Measurements from ENCODE around the gene SASS6.
A peak's percentile ranks its signal among the peaks of the same experiment; 100 is the strongest.

The SASS6 gene, protein sequence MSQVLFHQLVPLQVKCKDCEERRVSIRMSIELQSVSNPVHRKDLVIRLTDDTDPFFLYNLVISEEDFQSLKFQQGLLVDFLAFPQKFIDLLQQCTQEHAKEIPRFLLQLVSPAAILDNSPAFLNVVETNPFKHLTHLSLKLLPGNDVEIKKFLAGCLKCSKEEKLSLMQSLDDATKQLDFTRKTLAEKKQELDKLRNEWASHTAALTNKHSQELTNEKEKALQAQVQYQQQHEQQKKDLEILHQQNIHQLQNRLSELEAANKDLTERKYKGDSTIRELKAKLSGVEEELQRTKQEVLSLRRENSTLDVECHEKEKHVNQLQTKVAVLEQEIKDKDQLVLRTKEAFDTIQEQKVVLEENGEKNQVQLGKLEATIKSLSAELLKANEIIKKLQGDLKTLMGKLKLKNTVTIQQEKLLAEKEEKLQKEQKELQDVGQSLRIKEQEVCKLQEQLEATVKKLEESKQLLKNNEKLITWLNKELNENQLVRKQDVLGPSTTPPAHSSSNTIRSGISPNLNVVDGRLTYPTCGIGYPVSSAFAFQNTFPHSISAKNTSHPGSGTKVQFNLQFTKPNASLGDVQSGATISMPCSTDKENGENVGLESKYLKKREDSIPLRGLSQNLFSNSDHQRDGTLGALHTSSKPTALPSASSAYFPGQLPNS

DNA sequence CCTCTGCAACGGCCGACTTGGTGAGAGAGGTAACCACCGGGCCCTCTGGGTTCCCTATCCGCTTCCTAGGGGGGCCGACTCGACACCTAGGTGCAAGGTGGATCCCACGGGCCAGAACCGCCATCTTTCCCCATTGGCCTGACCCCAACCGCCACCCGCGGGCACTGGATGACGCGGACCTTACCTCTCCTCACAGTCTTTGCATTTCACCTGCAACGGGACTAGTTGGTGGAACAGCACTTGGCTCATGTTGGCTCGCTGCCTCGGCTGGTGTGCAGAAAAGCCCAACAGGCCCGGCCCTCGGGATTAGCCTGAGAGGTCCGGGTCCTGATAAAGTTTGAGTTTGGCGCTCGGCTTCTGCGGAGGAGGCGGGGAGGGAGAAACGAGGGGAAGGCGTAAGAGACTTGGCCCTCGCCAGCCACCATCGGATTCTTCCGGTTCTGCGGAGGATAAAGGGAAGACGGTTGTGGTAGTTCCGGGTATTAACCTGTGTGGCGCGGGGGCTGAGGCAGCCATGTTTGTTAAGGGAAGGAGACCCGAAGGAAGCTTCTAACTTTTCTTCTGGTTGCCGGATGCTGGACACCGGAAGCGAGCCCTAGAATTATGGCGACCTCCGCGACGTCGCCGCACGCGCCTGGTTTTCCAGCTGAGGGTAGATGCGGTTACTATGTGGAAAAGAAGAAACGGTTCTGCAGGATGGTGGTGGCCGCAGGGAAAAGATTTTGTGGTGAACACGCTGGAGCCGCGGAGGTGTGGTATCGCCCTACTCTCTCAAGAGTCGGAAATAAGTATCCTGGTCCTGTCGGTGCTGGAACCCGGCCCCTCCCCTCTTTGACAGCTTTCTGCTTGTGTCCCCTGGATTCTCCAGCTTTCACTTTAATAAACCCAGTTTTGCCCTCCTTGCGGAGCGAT is at the start of gene SASS6, which contains the start of gene TRMT13:
Gene SASS6 (minus strand): TSS at position 365 of the 912 bp plus-strand sequence. CDS start 116 bp downstream, at position 249.
Gene TRMT13 (plus strand): TSS at position 598 of the 912 bp plus-strand sequence. CDS start 6 bp downstream, at position 604.
- Histone ChIP-seq H3K27me3 (ENCODE audit: control insufficient read depth, insufficient read depth, low read length) (no peaks in the 10 kb centered on the region), H3K9me3 (ENCODE audit: control insufficient read depth, insufficient read depth, low read depth, low read length) (no peaks in the 10 kb centered on the region), H3K27ac (ENCODE audit: low read depth, low read length) (peak within 1 kb of the TSS; percentile 88), H3K4me1 (ENCODE audit: control insufficient read depth, insufficient read depth, low read length) (0 out of 2 replicates have a peak, but pooled peaks cover 6% of the 10 kb centered on the region), H3K4me3 (ENCODE audit: low read depth, low read length) (peak within 1 kb of the TSS; percentile 89), H3K9ac (ENCODE audit: low read length) (peak within 1 kb of the TSS; percentile 88), H3K36me3 (ENCODE audit: control insufficient read depth, insufficient read depth, low read length) (peaks cover 10% of the 10 kb centered on the region)

DNA sequence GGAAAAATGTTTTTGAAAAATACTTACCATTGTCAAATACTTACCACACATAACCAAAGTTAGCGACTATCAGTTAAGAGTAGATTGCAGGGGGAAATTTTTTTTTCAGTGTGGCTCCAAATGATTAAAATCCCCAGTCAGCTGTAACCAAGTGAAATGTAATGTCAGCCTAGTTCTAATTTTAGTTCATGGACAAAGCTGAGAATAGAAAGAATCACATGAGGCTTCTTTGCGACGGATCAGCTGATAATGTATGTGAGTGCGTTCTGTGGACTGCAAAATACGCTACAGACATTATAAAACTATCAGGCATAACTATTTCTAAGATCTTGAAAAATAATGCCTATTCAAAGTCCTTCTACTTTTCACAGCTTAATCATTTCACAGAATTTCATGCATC is 45.4 kb upstream of the SASS6 start, which contains the start of gene LRRC39:
Gene LRRC39 (minus strand): TSS at position 166 of the 400 bp plus-strand sequence. CDS start 9,740 bp downstream, outside the sequence.
- H3K9ac ChIP-seq (ENCODE audit: low read length) = no peak within 1 kb of the TSS
- H3K27me3 ChIP-seq (ENCODE audit: control insufficient read depth, insufficient read depth, low read length) = no peaks in the 10 kb centered on the region
- H3K36me3 ChIP-seq (ENCODE audit: control insufficient read depth, insufficient read depth, low read length) = no peaks in the 10 kb centered on the region
- no peaks in the 10 kb centered on the region for H3K4me1 ChIP-seq (ENCODE audit: control insufficient read depth, insufficient read depth, low read length)
- no peaks in the 10 kb centered on the region for H3K9me3 ChIP-seq (ENCODE audit: control insufficient read depth, insufficient read depth, low read depth, low read length)
- H3K27ac ChIP-seq (ENCODE audit: low read depth, low read length) = no peak within 1 kb of the TSS
- no peak within 1 kb of the TSS for H3K4me3 ChIP-seq (ENCODE audit: low read depth, low read length)

DNA sequence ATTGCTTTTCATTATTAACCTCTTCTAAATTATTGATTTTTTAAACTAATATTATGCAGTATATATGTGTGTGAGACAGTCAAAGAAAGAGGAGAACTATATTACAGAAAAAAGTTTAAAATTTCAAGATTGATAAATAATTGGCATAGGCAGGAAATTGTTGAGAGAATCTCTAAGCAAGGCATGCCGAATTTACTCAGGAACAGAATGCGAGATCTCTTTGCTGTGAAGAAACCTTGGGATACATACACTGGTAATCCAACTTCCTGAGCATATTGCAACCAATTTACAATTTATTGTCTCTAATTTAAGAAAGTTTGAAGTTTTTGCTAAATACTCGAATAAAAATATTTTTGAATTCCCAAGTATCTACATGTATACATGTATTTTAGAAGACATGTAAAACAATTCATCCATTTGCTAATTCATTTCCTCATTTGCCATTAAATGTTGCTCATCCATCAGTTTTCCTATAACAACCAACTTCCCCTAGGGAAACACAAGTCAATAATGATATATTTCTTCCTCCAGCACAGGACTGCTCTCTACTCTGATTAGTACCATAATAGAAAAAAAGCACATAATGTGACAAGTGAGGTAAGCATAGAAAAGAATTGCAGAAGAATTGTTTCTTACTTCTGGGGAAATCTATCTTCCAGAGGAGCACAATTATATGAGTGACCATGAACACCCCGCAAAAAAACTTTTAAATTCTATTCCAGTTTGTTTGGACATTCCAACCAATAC is 44.7 kb upstream of the SASS6 start:
- no peaks in the 10 kb centered on the region for H3K9me3 ChIP-seq (ENCODE audit: control insufficient read depth, insufficient read depth, low read depth, low read length)
- H3K36me3 ChIP-seq (ENCODE audit: control insufficient read depth, insufficient read depth, low read length) = no peaks in the 10 kb centered on the region
- no peaks in the 10 kb centered on the region for H3K27me3 ChIP-seq (ENCODE audit: control insufficient read depth, insufficient read depth, low read length)
- no peaks in the 10 kb centered on the region for H3K4me1 ChIP-seq (ENCODE audit: control insufficient read depth, insufficient read depth, low read length)
- H3K9ac ChIP-seq (ENCODE audit: low read length) = no peak overlapping the region
- H3K27ac ChIP-seq (ENCODE audit: low read depth, low read length) = no peak overlapping the region
- no peak overlapping the region for H3K4me3 ChIP-seq (ENCODE audit: low read depth, low read length)

DNA sequence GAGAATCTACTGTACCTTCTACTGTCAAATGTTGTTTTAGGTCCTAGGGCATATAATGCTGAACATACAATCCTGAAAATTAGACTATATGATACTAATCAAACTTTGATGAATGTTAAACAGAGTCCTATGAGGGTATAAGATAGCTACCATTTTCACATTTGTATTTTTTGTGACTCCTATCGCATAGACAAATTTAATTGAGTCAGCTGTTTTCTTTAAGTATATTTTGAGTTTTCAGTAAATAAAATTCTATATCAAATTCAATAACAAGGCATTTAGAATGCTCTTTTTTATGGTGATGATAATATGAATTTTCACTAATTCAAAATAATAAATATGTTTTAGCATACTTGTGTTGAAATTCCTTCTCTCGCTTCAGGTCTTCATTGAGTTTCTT is 35.3 kb upstream of the SASS6 start:
- Histone ChIP-seq H3K27ac (ENCODE audit: low read depth, low read length) (no peak overlapping the region), H3K27me3 (ENCODE audit: control insufficient read depth, insufficient read depth, low read length) (no peaks in the 10 kb centered on the region), H3K36me3 (ENCODE audit: control insufficient read depth, insufficient read depth, low read length) (no peaks in the 10 kb centered on the region), H3K4me1 (ENCODE audit: control insufficient read depth, insufficient read depth, low read length) (no peaks in the 10 kb centered on the region), H3K4me3 (ENCODE audit: low read depth, low read length) (no peak overlapping the region), H3K9me3 (ENCODE audit: control insufficient read depth, insufficient read depth, low read depth, low read length) (no peaks in the 10 kb centered on the region), H3K9ac (ENCODE audit: low read length) (no peak overlapping the region)

DNA sequence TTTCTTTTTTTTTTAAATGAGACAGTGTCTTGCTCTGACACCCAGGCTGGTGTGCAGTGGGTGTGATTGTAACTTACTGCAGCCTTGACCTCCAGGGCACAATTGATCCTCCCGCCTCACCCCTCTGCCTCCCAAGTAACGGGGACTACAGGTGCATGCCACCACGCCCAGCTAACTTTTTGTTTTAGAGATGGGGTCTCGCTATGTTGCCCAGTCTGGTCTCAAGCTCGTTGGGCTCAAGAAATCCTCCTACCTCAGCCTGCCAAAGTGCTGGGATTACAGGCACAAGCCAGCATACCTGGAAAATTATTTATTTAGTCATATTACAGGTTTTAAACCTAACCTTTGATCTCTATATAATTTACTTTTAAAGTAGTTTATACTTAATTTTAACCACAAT is 32.0 kb upstream of the SASS6 start:
- Histone ChIP-seq H3K27ac (ENCODE audit: low read depth, low read length) (no peak overlapping the region), H3K27me3 (ENCODE audit: control insufficient read depth, insufficient read depth, low read length) (no peaks in the 10 kb centered on the region), H3K4me3 (ENCODE audit: low read depth, low read length) (no peak overlapping the region), H3K9me3 (ENCODE audit: control insufficient read depth, insufficient read depth, low read depth, low read length) (no peaks in the 10 kb centered on the region), H3K36me3 (ENCODE audit: control insufficient read depth, insufficient read depth, low read length) (no peaks in the 10 kb centered on the region), H3K4me1 (ENCODE audit: control insufficient read depth, insufficient read depth, low read length) (no peaks in the 10 kb centered on the region), H3K9ac (ENCODE audit: low read length) (no peak overlapping the region)

DNA sequence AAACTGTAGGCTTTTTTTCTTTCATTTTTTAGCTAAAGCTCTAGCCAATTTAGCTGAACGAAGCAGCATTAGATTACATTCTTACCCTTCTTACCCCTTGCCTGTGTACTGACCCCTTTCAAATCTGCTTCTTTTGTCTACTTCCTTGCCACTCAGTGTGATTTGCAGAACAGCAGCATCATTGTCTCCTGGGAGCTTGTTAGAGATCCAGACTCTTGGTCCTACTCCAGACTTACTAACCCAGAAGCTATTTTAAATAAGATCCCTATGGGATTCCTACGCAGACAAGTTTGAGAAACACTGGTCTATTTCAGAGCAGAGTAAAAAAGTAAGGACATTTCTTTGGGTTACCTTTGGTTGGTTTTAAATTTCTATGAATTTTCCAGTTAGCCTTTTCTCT is 31.5 kb upstream of the SASS6 start:
- no peak overlapping the region for H3K4me3 ChIP-seq (ENCODE audit: low read depth, low read length)
- H3K4me1 ChIP-seq (ENCODE audit: control insufficient read depth, insufficient read depth, low read length) = no peaks in the 10 kb centered on the region
- H3K9me3 ChIP-seq (ENCODE audit: control insufficient read depth, insufficient read depth, low read depth, low read length) = no peaks in the 10 kb centered on the region
- H3K9ac ChIP-seq (ENCODE audit: low read length) = no peak overlapping the region
- no peaks in the 10 kb centered on the region for H3K36me3 ChIP-seq (ENCODE audit: control insufficient read depth, insufficient read depth, low read length)
- H3K27me3 ChIP-seq (ENCODE audit: control insufficient read depth, insufficient read depth, low read length) = no peaks in the 10 kb centered on the region
- no peak overlapping the region for H3K27ac ChIP-seq (ENCODE audit: low read depth, low read length)

DNA sequence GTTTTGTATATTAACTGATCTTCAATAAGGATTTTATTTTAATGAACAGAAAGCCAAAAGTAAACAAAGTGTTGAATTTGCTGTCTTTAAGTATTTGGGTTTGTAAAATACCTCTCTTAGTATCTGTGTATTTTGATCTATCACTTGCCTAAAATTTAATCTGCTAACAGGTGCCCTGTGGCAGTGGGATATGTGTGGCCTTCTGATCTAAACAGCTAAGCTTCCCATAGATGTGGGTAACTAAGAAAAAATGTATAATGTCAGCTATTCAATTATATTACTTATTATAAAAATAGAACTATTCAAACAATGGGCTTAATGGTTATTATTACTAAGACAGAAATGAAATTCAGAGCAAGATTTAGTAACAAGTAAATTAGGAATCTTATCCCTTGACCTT is 30.2 kb upstream of the SASS6 start:
- no peaks in the 10 kb centered on the region for H3K9me3 ChIP-seq (ENCODE audit: control insufficient read depth, insufficient read depth, low read depth, low read length)
- H3K27me3 ChIP-seq (ENCODE audit: control insufficient read depth, insufficient read depth, low read length) = no peaks in the 10 kb centered on the region
- no peak overlapping the region for H3K9ac ChIP-seq (ENCODE audit: low read length)
- no peak overlapping the region for H3K27ac ChIP-seq (ENCODE audit: low read depth, low read length)
- no peaks in the 10 kb centered on the region for H3K36me3 ChIP-seq (ENCODE audit: control insufficient read depth, insufficient read depth, low read length)
- H3K4me3 ChIP-seq (ENCODE audit: low read depth, low read length) = no peak overlapping the region
- no peaks in the 10 kb centered on the region for H3K4me1 ChIP-seq (ENCODE audit: control insufficient read depth, insufficient read depth, low read length)

DNA sequence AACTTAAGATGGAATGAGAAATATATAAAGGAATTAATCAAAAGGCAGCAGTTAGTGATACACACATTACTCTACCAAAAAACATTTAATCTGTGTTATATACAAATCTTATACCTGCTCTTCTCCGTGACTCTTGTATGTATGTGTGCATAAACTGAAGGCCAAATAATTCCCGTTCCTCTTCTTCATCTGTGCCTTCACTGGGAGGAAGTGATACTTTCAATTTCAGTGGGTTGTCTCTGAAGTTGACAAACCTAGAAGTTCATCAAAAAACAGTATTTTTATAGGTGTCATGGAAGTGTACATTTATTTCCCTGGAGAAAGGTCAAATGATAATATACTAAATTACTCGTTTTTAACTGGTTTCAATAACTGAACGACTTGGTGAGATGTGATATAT is 19.5 kb upstream of the SASS6 start:
- Histone ChIP-seq H3K27me3 (ENCODE audit: control insufficient read depth, insufficient read depth, low read length) (no peaks in the 10 kb centered on the region), H3K9ac (ENCODE audit: low read length) (no peak overlapping the region), H3K9me3 (ENCODE audit: control insufficient read depth, insufficient read depth, low read depth, low read length) (no peaks in the 10 kb centered on the region), H3K4me3 (ENCODE audit: low read depth, low read length) (no peak overlapping the region), H3K27ac (ENCODE audit: low read depth, low read length) (no peak overlapping the region), H3K36me3 (ENCODE audit: control insufficient read depth, insufficient read depth, low read length) (peaks cover 13% of the 10 kb centered on the region), H3K4me1 (ENCODE audit: control insufficient read depth, insufficient read depth, low read length) (no peaks in the 10 kb centered on the region)

DNA sequence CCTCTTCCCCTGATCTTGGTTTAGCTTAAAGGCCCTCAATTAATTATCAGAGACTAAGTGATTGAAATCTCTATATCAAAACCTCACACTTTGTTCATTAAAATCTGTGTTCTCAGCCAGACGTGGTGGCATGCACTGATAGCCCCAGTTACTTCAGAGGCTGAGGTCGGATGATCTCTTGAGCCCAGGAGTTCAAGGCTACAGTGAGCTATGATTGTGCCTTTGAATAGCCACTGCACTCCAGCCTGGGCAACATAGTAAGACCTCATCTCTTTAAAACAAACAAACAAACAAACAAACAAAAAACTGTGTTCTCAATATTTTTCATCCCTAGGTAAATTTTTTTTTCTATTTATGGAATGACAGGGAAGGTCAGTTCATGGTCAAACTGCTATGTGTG is 18.9 kb upstream of the SASS6 start:
- Histone ChIP-seq H3K36me3 (ENCODE audit: control insufficient read depth, insufficient read depth, low read length) (peaks cover 13% of the 10 kb centered on the region), H3K9me3 (ENCODE audit: control insufficient read depth, insufficient read depth, low read depth, low read length) (no peaks in the 10 kb centered on the region), H3K27me3 (ENCODE audit: control insufficient read depth, insufficient read depth, low read length) (no peaks in the 10 kb centered on the region), H3K27ac (ENCODE audit: low read depth, low read length) (no peak overlapping the region), H3K9ac (ENCODE audit: low read length) (no peak overlapping the region), H3K4me3 (ENCODE audit: low read depth, low read length) (no peak overlapping the region), H3K4me1 (ENCODE audit: control insufficient read depth, insufficient read depth, low read length) (no peaks in the 10 kb centered on the region)

DNA sequence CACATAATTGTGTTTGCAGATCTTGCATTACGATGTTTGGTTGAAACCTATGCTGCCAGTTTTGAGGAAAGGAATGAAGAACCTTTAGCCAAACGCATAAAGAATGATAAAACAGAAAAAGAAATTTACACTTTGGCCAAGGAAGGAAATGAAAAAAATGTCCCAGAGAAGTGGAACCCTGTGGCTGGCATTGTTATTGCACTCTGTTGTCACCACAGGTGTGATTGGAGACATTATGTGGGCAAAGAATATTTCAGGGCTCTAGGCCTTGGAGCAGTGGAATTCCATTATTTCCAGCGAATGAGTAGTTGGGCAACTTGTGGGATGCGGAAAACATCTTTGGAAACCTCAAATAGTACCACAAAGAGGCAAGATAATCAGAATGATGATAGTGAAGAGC is 15.1 kb upstream of the SASS6 start:
- Histone ChIP-seq H3K27me3 (ENCODE audit: control insufficient read depth, insufficient read depth, low read length) (no peaks in the 10 kb centered on the region), H3K4me1 (ENCODE audit: control insufficient read depth, insufficient read depth, low read length) (no peaks in the 10 kb centered on the region), H3K4me3 (ENCODE audit: low read depth, low read length) (no peak overlapping the region), H3K9ac (ENCODE audit: low read length) (no peak overlapping the region), H3K36me3 (ENCODE audit: control insufficient read depth, insufficient read depth, low read length) (peaks cover 47% of the 10 kb centered on the region), H3K9me3 (ENCODE audit: control insufficient read depth, insufficient read depth, low read depth, low read length) (no peaks in the 10 kb centered on the region), H3K27ac (ENCODE audit: low read depth, low read length) (no peak overlapping the region)
